ENCODE results near the gene SIRT6.

DNA sequence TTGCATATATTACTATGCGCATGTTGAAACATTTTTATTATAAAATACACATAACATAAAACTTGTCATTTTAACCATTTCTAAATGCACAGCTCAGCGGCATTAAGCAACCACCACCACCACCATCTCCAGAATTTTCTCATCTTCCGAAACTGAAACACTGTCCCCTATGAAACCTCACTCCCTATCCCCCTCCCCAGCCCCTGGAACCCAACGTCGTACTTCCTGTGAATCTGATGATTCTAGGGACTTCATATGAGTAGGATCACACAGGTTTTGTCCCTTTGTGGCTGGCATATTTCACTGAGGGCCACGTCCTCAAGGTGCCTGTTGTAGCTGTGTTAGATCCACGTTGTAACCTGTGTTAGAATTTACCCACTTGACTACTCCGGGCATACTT, 57.7 kb downstream of the SIRT6 start:
- TF ChIP-seq, protein P1, sequence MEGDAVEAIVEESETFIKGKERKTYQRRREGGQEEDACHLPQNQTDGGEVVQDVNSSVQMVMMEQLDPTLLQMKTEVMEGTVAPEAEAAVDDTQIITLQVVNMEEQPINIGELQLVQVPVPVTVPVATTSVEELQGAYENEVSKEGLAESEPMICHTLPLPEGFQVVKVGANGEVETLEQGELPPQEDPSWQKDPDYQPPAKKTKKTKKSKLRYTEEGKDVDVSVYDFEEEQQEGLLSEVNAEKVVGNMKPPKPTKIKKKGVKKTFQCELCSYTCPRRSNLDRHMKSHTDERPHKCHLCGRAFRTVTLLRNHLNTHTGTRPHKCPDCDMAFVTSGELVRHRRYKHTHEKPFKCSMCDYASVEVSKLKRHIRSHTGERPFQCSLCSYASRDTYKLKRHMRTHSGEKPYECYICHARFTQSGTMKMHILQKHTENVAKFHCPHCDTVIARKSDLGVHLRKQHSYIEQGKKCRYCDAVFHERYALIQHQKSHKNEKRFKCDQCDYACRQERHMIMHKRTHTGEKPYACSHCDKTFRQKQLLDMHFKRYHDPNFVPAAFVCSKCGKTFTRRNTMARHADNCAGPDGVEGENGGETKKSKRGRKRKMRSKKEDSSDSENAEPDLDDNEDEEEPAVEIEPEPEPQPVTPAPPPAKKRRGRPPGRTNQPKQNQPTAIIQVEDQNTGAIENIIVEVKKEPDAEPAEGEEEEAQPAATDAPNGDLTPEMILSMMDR (IDR thresholded peaks at IDR 0.05): no peak
- TF ChIP-seq POLR2AphosphoS5 (IDR thresholded peaks at IDR 0.05): no peak
- no peak for TF ChIP-seq POLR2A (IDR thresholded peaks at IDR 0.05; ENCODE audit: low read depth)

Data from esophagus muscularis mucosa (tissue), 3 donors.